T1000 (cell line): Measurements from ENCODE around the gene METTL1.
A peak's percentile ranks its signal among the peaks of the same experiment; 100 is the strongest.
"Not testable (repeated sequence)": the region's sequence is repeated elsewhere in the genome, so short reads cannot be mapped to it uniquely, and the experiment has no call there.

Experiments used
- DNase-seq: peaks from one replicate; lab custom pipeline; 2025; ENCODE audit warnings: mixed read lengths; lab: John Stamatoyannopoulos, UW

Gene METTL1

DNA sequence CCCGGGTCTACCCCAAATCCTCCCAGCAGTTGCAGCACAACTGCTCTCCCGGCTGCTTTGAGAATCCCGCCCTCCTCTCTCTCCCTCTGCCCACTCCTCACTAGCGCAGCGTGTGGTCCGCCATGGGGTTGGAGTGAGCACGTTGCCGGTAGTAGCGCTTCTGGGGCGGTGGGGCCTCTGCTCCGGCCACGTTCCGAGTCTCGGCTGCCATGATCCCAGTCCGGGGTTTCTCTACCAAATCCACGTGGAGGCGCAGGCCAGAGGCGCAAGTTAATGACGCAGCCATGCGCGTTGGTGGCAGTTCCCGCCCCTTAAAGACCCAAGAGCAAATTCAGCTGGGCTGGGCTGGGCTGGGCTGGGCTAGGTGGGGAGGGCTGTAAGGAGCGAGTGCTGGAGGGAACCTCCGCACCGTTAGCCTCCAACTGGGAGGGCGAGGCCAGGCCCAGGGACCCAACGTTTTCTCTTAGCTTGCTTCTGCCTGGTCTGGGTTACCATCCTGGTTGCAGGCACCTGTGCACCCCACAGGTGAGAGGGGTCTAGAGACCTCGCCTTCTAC is at the start of gene METTL1:
METTL1 (minus strand) TSS at position 233 of the 556 bp plus-strand sequence; CDS start at position 211, 22 bp downstream.
- peak; percentile 100 for DNase-seq

DNA sequence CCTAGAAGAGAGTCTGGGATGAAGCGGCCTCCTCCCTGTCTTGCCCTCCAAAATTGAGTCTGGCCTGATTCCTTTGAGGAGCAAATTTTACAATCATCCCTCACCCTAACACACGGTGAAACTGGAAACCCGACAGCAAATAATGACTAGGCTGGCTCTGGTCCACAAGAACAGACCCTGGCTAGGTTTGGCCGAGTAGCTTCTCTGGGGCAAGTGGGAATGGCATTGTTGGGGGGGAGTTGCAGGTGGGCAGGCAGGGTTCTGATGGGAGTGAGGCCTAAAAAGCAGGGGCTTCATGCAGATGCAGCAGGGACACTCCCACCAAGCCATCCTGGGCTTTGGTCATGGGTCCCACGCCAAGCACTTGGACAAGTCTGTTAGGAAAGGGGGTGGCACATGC is 49.1 kb upstream of the METTL1 start:
- DNase-seq = not testable (repeated sequence)

DNA sequence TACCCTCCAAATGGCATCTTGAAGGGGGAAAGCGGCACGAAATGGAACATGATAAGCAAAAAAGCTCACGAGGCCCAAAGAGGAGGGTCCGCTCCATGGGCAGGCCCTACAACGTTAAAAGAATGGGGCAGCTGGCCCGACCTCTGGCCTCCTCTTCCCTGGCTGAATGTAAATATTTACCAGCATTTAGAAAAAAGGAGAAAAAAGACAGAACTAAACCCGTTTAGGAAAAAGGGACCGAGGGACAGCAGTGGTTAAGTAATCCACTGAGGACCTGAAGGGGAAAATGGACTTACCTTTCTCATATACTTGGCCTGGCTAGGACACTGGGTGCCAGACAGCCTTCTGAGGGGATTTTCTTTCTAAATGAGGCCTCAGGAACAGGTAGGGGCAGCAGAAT is 48.2 kb upstream of the METTL1 start:
- not testable (repeated sequence) for DNase-seq

DNA sequence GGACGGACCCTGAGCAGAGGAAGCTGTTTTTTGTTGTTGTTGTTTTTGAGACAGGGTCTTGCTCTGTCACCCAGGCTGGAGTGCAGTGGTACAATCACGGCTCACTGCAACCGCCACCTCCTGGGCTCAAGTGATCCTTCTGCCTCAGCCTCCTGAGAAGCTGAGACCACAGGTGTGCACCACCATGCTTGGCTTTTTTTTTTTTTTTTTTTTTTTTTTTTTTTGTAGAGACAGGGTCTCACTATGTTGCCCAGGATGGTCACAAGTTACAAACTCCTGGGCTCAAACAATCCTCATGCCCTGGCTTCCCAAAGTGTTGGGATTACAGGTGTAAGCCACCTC is 46.1 kb upstream of the METTL1 start:
- DNase-seq = not testable (repeated sequence)

DNA sequence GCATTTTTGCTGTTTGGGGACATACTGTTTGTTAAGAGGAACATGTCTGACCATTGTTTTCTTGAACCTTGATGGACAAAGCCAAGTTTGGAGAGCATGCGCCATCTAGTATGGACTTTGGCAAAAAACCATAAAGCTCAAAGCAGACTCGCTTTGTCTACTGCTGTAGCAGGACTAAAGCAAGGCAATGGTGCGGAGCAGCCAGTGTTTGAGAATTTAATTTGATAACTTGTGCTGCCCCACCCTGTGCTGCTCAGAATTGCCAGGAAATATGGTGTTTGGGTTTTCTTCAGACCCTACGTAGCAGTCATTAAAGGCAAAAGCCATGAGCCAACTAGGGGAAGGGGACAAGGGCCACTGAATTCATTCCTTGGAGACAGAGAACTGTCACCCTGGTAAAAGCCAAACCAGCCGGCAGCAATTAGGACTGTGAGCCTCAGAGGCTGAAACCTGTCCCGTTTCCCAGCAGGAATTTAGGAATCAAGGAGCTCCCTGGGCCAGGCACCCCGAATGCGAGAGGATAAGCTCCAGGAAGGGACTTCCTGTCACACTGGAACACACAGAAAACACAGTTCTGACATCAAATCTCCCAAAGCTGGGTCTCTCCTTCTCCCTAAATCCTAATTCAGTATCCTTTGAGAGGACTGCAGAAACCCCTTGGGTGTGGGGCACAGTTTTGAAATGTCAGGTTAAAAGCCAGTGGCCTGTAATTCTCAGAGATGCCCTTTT is 45.5 kb upstream of the METTL1 start:
- no peak for DNase-seq

DNA sequence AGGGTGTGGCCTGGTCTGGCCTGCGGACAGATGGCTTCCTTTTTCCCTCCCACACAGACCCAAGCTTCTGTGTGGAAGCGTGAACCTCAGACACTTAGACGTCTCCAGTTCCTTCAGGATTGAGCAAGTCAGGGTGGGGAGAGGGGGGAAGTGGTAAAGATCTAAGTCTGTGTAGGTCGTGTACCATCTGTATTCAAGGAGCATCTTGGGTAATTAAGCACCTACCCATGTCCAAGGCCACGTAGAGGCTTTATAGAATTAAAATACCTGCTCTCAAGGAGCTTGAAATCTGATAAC is 44.9 kb upstream of the METTL1 start:
- no peak for DNase-seq

DNA sequence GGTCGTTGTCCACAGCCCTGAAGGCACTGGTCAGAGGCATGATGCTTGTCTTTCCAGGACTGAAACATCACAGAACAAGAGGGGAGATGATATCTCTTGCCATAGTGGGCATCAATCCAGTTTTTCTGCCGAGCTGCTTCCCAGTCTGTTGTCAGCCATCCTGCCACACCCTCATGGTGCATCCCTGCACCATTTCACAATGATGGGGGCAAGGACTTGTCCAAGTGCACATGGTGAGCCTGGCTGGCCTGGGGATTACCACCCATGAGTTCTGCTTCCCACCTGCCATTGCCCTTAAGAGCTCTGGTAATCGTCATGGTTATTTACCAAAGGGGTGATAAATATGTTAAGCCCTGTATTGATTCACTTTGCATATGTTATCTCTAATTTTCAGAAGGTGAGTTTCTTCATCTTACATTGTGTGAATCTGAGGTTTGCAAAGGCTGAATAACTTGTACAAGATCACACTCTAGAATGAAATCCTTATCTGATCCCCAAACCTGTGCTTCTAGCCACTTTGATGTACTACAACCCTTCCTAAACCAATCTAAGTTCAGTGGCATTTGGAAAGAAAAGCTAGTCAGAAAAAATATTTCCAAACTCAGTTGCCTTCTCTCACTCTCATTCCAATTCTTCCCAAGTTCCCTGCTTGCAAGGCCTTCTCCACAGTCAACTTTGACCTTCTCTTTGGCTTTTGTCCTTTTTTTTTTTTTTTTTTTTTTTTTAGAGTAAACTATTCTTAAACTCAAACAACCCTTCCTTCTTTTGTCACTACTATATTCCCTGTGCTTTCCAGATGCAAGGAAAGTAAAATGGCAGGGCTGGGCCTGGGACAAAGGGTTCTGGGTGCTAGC is 44.3 kb upstream of the METTL1 start:
- no peak for DNase-seq

DNA sequence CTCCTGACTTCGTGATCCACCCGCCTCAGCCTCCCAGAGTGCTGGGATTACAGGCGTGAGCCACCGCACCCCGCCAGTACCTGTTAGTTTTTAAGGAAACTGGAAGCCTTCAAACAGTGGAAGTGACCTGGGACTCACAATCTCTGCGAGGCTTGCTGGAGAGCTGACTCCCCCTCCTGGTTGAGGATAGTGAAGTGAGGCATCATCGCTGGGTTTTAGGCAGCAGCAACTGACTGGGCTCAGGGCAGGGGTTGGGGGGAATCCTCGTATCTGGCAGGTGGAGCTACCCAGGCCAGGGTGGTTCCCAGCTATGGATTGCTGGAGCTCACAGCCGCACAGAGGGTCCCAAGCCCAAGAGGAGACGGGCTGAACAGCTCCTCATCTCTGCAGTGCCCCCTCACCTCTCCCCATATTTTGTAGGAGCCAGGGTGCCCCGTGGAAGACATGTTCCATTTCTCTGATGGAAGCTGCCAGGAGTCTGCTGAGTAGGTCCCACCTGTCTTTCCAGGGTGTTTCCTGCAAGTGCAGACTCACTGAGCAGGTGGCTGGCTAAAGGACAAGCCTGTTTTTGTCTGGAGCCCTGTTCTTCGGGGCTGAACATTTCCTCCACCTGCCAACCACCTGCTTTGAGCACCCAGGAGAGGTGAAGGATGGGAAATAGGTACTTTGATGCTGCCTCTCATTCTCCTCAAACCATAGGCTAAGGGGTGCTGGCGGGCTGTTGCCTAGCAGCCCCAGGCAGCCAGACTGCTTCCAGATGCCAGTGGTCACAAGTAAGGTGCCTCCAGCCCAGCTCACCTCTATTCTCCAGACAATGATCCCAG is 43.5 kb upstream of the METTL1 start:
- DNase-seq = no peak

DNA sequence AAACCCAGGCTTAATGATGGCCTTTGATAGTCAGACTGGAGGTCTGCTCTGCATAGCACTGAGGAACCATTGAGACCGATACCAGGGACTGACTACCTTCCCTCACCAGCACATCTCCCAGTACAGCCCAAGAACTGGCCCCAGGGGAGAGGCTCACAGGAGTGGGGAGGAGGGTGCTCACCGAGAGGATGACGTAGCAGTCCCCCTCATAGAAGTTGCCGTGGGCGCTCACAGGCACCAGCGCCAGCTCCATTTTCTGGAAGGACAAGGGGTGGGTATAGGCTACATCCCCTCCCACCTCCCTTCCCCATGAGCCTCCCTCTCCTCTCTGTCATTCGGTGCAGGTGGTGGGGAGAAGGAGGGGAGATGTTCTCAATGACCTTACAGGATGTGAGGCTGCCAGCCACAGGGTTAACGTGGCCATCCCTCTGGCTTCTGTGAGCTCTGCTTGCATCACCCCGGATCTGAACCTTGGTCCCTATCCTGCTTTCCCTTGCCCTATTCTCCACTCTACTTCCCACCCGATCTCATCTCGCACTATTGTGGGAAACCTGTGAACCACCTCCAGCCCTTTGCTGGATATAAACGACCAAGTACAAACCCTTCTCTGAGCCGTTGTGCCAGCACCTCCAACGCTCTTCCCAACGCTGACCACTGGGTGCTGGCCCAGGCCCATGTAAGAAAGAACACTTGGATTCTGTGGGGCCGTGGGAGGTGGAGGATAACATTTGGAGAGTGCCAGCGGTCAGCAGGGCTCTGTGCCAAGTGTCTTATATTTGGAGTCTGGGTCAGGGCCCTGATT is 42.3 kb upstream of the METTL1 start:
- DNase-seq = no peak

DNA sequence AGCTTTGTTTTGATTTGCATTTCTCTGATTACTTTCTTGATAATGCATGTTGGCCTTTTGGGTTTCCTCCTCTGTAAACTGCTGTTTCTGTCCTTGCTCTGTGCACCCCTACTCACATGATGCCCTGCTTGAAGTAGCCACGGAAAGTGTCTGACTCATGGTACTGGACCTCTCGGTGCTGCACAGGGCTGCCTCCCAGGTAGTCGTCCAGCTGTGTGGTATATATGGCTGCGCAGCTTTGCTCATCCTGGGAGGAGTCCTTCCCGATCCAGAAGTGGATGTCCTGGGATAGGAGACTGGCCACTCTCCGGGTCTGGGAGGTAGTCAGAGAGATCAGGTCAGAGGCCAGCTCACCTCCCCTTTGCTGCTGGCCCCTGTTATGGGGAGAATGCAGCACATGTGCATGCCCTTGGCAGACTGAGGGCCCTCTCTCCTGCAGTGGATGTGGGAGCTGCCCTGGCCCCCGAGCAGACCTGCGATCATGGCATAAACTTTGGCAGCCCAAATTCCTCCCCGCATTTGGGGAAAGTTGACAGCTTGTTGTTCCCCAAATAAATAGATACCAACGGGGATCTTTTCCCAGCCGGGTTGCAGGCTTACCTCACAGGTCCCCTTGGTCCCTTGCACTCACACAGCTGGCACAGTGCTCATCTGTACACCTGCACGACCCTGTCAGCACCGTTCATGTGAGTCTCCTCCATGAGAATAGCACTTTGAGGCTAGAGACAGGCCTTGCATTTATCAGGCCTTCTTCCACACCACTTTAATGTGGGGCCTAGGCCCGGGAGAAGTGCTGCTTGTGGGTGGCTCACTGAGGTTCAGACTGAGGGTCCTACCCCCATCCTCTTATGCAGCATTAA is 41.4 kb upstream of the METTL1 start:
- DNase-seq = no peak

DNA sequence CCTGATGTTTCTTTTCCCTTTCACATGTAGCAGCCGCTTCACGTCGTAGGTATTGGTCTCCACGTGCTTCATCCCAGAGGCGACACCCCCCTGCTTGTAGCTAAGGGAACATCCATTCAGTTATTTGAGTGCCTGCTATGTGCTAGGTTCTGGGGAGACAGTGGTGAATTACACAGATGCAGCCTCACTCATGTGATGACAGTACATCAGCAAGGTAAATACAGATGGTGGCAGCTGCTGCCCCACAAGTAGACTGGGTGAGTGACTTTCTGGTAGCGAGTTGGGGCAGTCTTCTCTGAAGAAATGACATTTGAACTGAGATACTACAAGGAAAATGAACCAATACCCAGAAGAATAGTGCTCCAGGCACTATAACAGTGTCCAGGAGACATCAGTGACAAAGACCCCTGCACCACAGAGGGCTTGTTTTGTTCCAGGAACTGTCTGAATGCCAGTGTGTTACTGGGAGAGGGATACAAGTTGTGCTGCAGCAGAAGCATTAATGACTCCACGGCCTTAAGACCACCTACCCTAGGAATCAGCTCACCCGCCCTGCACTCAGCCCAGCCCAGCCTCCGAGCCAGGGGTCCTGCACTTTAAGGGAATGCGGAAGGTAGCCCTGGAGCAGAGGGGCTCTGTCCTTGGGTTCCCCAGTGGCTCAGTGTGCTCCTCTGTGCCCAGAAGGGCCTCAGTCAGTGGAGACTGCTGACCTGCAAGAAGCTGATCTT is 39.3 kb upstream of the METTL1 start:
- DNase-seq = no peak

DNA sequence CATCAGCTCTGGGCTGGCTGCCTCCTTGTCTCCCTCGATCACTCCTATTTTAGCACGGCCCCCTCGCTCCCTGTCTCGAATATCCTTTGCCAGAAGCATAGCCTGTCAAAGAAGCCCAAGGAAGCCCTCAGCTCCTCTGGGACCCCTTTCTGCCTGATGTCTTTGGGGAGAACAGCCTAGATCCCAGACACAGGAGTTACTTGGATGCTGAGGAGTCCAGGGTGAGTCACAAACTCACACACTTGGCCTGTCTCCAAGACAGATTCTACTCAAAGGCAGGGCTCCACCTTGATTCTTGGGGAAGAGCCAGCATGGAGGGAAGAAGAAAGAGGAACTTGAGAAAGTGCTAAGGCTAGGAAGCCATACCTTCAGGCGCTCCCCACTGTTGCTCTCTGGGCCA is 38.5 kb upstream of the METTL1 start:
- peak; percentile 93 for DNase-seq

DNA sequence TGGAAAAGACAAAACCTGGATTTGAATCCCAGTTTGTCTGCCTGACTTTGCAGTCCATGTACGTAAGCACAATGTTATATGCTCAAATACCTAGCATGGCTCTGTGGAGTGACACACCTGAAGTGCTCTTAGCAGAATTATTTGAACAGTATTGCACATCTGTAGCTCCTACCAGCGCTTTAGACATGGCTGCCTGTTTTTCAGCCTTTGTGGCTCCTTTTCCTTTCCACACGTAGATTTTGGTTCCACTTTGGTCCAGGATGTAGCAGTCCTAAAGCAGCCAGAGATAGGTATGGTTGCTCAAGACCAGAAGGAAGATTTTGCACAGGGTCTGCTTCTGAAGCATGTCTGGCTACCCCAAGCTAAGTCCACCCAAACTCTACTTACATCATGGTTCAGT is 37.5 kb upstream of the METTL1 start:
- no peak for DNase-seq

DNA sequence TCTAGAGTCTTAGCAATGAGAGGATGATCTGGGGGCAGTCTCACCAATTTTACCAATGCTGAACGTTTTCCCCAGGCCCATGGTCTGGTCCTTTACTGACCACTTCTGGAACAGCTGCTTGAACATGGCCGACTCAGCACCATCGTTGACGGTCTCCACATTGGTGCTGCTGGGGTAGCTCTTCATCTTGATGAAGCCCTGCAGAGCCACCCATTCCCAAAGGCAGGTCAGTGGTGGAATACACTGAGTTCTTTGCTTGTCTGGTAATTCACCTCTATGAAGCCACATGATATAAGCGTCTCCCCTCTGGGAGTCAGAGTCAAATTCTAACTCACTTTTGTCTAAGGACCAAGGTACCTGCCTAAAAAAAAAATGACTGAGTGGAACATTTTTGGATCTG is 36.4 kb upstream of the METTL1 start:
- DNase-seq = no peak

DNA sequence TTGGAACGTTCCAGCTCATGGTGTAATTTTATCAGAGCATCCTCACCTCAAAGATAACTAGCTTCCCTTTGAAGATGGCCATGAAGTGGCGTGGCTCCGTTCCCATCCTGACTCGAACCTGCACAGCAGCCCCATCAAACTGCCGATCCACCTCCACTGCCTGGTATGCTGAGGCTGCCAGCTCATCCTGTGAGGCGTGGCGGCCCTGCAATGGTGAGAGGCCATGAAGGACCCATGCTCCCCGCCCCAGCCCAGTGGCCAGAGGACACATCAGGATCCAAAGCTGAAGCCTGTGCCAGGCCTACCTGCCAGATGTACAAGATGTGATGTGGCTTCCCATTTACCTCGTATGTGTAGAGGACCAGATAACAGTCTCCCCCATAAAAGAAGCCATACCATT is 35.4 kb upstream of the METTL1 start:
- no peak for DNase-seq

DNA sequence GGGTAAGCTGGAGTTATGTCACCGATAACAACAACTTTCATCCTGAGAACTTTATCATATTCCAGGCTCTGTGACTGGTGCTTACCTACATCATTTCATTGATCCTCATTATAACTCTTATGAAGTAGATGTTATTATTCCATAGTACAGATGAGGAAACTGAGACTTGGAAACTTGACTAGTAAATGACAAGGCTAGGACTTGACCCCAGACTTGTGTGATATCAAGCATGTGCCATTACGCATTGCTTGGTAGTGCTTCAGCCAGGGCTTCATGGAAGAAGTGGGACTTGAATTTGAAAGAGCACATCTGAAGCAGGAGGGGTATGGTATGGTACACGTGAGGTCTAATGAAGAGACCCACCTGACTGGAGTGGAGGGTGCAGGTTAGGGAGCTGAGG is 34.8 kb upstream of the METTL1 start:
- DNase-seq = no peak

DNA sequence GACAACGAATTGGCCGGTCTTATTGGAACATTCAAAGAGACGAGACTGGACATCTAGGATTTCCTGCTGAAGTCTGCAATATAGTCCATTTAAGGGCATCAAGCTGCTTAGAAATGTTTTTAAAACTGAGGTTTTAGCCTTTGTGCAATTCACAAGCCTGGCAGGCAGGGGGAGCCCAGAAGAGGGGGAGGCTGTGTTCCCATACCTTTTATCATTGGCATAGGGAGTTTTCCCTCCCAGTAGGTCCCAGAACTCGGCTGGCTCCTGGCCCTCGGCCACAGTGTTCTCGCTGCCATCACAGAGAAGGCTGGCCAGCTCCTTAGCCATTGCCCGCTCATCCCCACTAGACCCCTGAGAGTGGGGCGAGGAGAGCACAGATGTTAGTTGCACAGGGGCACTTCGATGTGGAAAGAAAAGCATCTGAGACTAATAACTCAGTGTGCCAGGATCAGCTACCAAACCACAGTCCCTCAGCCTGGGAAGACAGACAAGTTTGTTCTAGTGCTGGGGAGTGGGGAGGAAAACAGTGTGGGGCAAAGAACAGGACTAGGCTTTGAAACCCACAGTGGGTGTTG is 31.5 kb upstream of the METTL1 start:
- no peak for DNase-seq

DNA sequence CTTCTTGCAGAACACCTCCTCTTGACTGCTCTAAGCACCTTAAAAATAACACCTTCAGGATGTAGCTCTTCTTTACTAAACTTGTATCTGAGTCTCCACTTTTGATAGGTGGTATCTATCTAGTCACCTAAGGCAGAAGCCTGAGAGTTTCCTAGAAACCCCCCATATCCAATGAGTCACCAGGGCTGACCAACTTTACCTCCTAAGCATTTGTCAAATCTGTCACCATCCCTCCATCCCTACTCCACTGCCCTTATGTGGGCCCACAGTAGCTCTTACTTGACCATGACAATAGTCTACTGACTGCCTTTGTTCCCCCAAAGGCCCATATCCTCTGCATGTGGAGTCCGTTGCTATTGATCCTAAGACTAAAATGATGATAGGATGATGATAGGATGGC is 30.7 kb upstream of the METTL1 start:
- DNase-seq = no peak

DNA sequence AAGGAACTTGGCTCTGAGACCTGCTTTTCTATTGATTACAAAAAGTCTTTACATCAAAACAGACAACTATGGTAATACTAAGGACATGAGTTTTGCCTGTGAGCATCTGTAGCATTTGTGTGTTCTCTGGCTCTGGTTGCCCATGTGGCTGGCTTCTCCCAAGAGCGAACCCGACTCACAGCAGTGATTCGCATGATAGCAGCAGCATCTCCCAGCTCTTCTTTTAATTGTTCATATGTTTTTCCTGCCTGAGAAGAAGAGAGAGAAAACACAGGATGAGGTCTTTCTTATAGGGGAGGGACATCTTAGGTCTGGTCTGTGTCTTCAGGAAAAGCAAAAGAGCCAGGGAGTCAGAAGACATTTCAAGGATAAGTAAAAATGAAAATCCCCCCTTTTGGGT is 29.1 kb upstream of the METTL1 start:
- no peak for DNase-seq

DNA sequence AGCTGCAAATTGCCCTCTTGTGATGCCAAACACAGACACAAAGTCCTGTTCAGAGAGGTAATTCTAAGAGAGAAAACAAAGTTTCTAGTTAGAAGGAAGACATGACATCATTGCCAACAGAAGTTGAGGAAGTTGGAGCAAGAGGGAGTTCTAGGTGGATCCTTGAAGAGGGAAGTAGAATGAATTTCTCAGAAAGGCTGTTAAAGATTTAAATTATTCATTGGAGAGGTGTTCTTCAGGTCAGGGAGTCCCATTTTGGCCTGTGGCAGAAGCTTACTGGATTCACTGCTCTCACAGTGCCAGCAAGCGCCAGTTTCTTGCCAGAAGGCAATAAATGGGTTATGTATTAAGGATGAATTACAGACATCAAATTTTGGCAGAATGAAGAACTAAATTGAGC is 26.0 kb upstream of the METTL1 start:
- no peak for DNase-seq
